Right forelimb (tissue), 1 donor: Measurements from ENCODE around the gene FBN2.
"Not testable (repeated sequence)": the region's sequence is repeated elsewhere in the genome, so short reads cannot be mapped to it uniquely, and the experiment has no call there.

Experiments
- DNase-seq: peaks from one replicate; pipeline ENCODE4 v3.0.0-alpha.2; 2018

Gene FBN2

GRCh38 chr5:128475693-128476092 lies 62.4 kb downstream of the FBN2 start:
- DNase-seq, result no peak

- no peak for DNase-seq
These were observed 65.1 kb downstream of the FBN2 start for GRCh38 chr5:128472919-128473318.

GRCh38 chr5:128472036-128472435 lies 66.0 kb downstream of the FBN2 start:
- no peak for DNase-seq

GRCh38 chr5:128470663-128471062 lies 67.4 kb downstream of the FBN2 start:
- no peak for DNase-seq

GRCh38 chr5:128469912-128470311 lies 68.1 kb downstream of the FBN2 start:
- DNase-seq, result no peak

GRCh38 chr5:128466980-128467379 lies 71.1 kb downstream of the FBN2 start:
- no peak for DNase-seq

GRCh38 chr5:128466554-128466953 lies 71.5 kb downstream of the FBN2 start:
- DNase-seq, result no peak

GRCh38 chr5:128464596-128464995 lies 73.4 kb downstream of the FBN2 start:
- DNase-seq, result no peak

- no peak for DNase-seq
These were observed 75.7 kb downstream of the FBN2 start for GRCh38 chr5:128462330-128462729.

- not testable (repeated sequence) for DNase-seq
These were observed 80.7 kb downstream of the FBN2 start for GRCh38 chr5:128457147-128457915.

- DNase-seq, result no peak
These were observed 82.1 kb downstream of the FBN2 start for GRCh38 chr5:128455841-128456361.

GRCh38 chr5:128453121-128453520 lies 84.9 kb downstream of the FBN2 start:
- no peak for DNase-seq

GRCh38 chr5:128447224-128447623 lies 90.8 kb downstream of the FBN2 start:
- DNase-seq, result not testable (repeated sequence)

GRCh38 chr5:128441941-128442350 lies 96.1 kb downstream of the FBN2 start:
- DNase-seq, result no peak

- DNase-seq, result no peak
These were observed 96.9 kb downstream of the FBN2 start for GRCh38 chr5:128441165-128441564.

- DNase-seq, result no peak
These were observed 101.3 kb downstream of the FBN2 start for GRCh38 chr5:128436749-128437188.

GRCh38 chr5:128435861-128436260 lies 102.2 kb downstream of the FBN2 start:
- no peak for DNase-seq

- no peak for DNase-seq
These were observed 103.1 kb downstream of the FBN2 start for GRCh38 chr5:128434993-128435392.

GRCh38 chr5:128432913-128433440 lies 105.1 kb downstream of the FBN2 start:
- no peak for DNase-seq

GRCh38 chr5:128427921-128428320 lies 110.1 kb downstream of the FBN2 start:
- DNase-seq, result no peak

- no peak for DNase-seq
These were observed 111.9 kb downstream of the FBN2 start for GRCh38 chr5:128426090-128426534.

- no peak for DNase-seq
These were observed 113.4 kb downstream of the FBN2 start for GRCh38 chr5:128424646-128425045.

GRCh38 chr5:128422612-128423011 lies 115.4 kb downstream of the FBN2 start:
- no peak for DNase-seq

GRCh38 chr5:128414469-128414868 lies 123.6 kb downstream of the FBN2 start:
- no peak for DNase-seq
